H1 (cell line): ENCODE results near the gene TBC1D24. TPM values are rescaled to one million over a fixed set of nuclear protein-coding genes. Genes with fewer than 3 reads are reported as not detected.

Source experiments
- CTCF ChIA-PET: fragments of 300-600 bp; sonication (Branson Sonifier 250); formaldehyde crosslinking; loops from one replicate; lab custom pipeline; 2021; ENCODE audit not compliant: partially characterized antibody; lab: Charles Lee
- POLR2A ChIA-PET: fragments of 300-600 bp; sonication (Branson Sonifier 250); formaldehyde crosslinking; loops from one replicate; lab custom pipeline; 2021; ENCODE audit warnings: inconsistent platforms; ENCODE audit not compliant: partially characterized antibody; lab: Charles Lee
- DNase-seq, 2 experiments: peaks; one replicate each; pipeline versions ENCODE4 v3.0.0 to v3.0.0-alpha.2; 2010 to 2022; ENCODE audit warnings: low spot score in 2 of 2, low read depth in 1 of 2, mixed read lengths in 1 of 2
- FAIRE-seq: peaks from 2 replicates; lab custom pipeline; 2011; peaks lifted over from hg19 to GRCh38; lab: Jason Lieb, UNC
- H2AFZ ChIP-seq: 2 replicates; pipeline ENCODE4 v1.8.1; 2012; ENCODE audit warnings: low read length, inconsistent platforms
- H2AK5ac ChIP-seq: 2 replicates; pipeline ENCODE4 v1.6.1; 2013; ENCODE audit warnings: low read depth, low read length
- H2BK120ac ChIP-seq: replicated peaks from 2 replicates; pipeline ENCODE3; 2013; ENCODE audit warnings: low read depth, low read length, inconsistent platforms
- H2BK12ac ChIP-seq: 2 replicates; pipeline ENCODE4 v1.6.1; 2013; ENCODE audit warnings: low read depth, low read length
- H2BK15ac ChIP-seq: 2 replicates; pipeline ENCODE4 v1.6.1; 2013; ENCODE audit warnings: low read length
- H2BK20ac ChIP-seq: 2 replicates; pipeline ENCODE4 v1.6.1; 2013; ENCODE audit warnings: low read length
- H2BK5ac ChIP-seq: 2 replicates; pipeline ENCODE4 v1.6.1; 2013; ENCODE audit warnings: low read depth, low read length
- H3K14ac ChIP-seq: 2 replicates; pipeline ENCODE4 v1.6.1; 2013; ENCODE audit warnings: inconsistent platforms; ENCODE audit not compliant: insufficient read length
- H3K18ac ChIP-seq: 2 replicates; pipeline ENCODE4 v1.6.1; 2013; ENCODE audit warnings: low read length; ENCODE audit errors: extremely low read depth
- H3K23ac ChIP-seq: 2 replicates; pipeline ENCODE4 v1.6.1; 2013; ENCODE audit warnings: inconsistent platforms; ENCODE audit not compliant: insufficient read length
- H3K23me2 ChIP-seq: 2 replicates; pipeline ENCODE4 v1.6.1; 2013; ENCODE audit warnings: low read depth, low read length
- H3K27ac ChIP-seq: 2 replicates; pipeline ENCODE4 v1.6.1; 2011; ENCODE audit warnings: low read depth, low read length, inconsistent platforms
- H3K27me3 ChIP-seq, 4 experiments: replicated peaks in 1 of 4; 1 replicate in 1 of 4; 2 replicates in 3 of 4; pipeline versions ENCODE4 v1.6.1 to v1.8.1; 2011 to 2013; ENCODE audit warnings: low read length in 3 of 4, mild to moderate bottlenecking in 3 of 4, inconsistent platforms in 2 of 4, mixed read lengths in 2 of 4, moderate library complexity in 1 of 4; ENCODE audit not compliant: control insufficient read depth in 3 of 4, insufficient read depth in 3 of 4; ENCODE audit errors: extremely low read depth in 1 of 4
- H3K36me3 ChIP-seq, 4 experiments: 2 replicates each; pipeline versions ENCODE4 v1.6.1 to v1.8.1; 2011 to 2013; ENCODE audit warnings: mild to moderate bottlenecking in 4 of 4, low read length in 3 of 4, moderate library complexity in 2 of 4, control low read depth in 1 of 4, inconsistent platforms in 1 of 4; ENCODE audit not compliant: insufficient read depth in 4 of 4, control insufficient read depth in 2 of 4
- H3K4ac ChIP-seq: replicated peaks from 2 replicates; pipeline ENCODE3; 2013; ENCODE audit warnings: low read length, low read depth, mixed read lengths, inconsistent platforms; ENCODE audit not compliant: insufficient read length
- H3K4me1 ChIP-seq, 4 experiments: replicated peaks in 1 of 4; 1 replicate in 1 of 4; 2 replicates in 3 of 4; pipeline versions ENCODE4 v1.6.1 to v1.8.1; 2011 to 2013; ENCODE audit warnings: low read length in 3 of 4, inconsistent platforms in 2 of 4, mixed read lengths in 1 of 4; ENCODE audit not compliant: insufficient read depth in 4 of 4, control insufficient read depth in 3 of 4
- H3K4me2 ChIP-seq, 2 experiments: 2 replicates each; pipeline versions ENCODE4 v1.6.1 to v1.8.1; 2011 to 2013; ENCODE audit warnings: low read depth in 2 of 2, low read length in 2 of 2, control low read depth in 1 of 2, inconsistent platforms in 1 of 2, mild to moderate bottlenecking in 1 of 2; ENCODE audit not compliant: insufficient read depth in 1 of 2
- H3K4me3 ChIP-seq, 4 experiments: fragments of 200-600, 300-600 bp in 1 of 4; sonication (generic), shearing (Covaris generic), sonication (Bioruptor Twin) in 1 of 4; 2 replicates each; pipeline versions ENCODE4 v1.5.1 to v1.8.1; 2011 to 2016; ENCODE audit warnings: low read length in 4 of 4, low read depth in 3 of 4, control low read depth in 2 of 4, inconsistent platforms in 2 of 4, mild to moderate bottlenecking in 2 of 4, mixed read lengths in 1 of 4, moderate library complexity in 1 of 4; ENCODE audit not compliant: insufficient read depth in 2 of 4; ENCODE audit errors: extremely low read depth in 1 of 4
- H3K56ac ChIP-seq: replicated peaks from 2 replicates; pipeline ENCODE3; 2013; ENCODE audit warnings: low read depth, mild to moderate bottlenecking, mixed read lengths, low read length, inconsistent platforms; ENCODE audit not compliant: insufficient read length
- H3K79me1 ChIP-seq: 2 replicates; pipeline ENCODE4 v1.6.1; 2013; ENCODE audit warnings: low read depth, low read length, control low read depth
- H3K79me2 ChIP-seq, 2 experiments: 2 replicates each; pipeline versions ENCODE4 v1.6.1 to v1.8.1; 2012 to 2013; ENCODE audit warnings: low read length in 2 of 2, mild to moderate bottlenecking in 2 of 2, inconsistent platforms in 1 of 2; ENCODE audit not compliant: insufficient read depth in 2 of 2, control insufficient read depth in 1 of 2
- H3K9ac ChIP-seq, 4 experiments: replicated peaks in 1 of 4; 1 replicate in 1 of 4; 2 replicates in 3 of 4; pipeline versions ENCODE4 v1.6.1 to v1.8.1; 2011 to 2013; ENCODE audit warnings: low read depth in 3 of 4, low read length in 3 of 4, control low read depth in 2 of 4, mild to moderate bottlenecking in 2 of 4, moderate library complexity in 2 of 4, inconsistent platforms in 1 of 4; ENCODE audit errors: extremely low read depth in 1 of 4
- H3K9me3 ChIP-seq, 2 experiments: 2 replicates each; pipeline versions ENCODE4 v1.6.1 to v1.8.1; 2012 to 2013; ENCODE audit warnings: mild to moderate bottlenecking in 2 of 2, moderate library complexity in 2 of 2, control low read depth in 1 of 2, inconsistent platforms in 1 of 2, low read depth in 1 of 2, low read length in 1 of 2, mixed read lengths in 1 of 2; ENCODE audit not compliant: insufficient read depth in 2 of 2
- H4K20me1 ChIP-seq, 2 experiments: replicated peaks in 1 of 2; 2 replicates each; pipeline versions ENCODE3 to v1.8.1; 2011 to 2013; ENCODE audit warnings: inconsistent platforms in 2 of 2, low read length in 2 of 2, mild to moderate bottlenecking in 1 of 2; ENCODE audit not compliant: insufficient read depth in 2 of 2, control insufficient read depth in 1 of 2
- H4K5ac ChIP-seq: 2 replicates; pipeline ENCODE4 v1.6.1; 2013; ENCODE audit warnings: low read length, low read depth, mixed read lengths, inconsistent platforms; ENCODE audit not compliant: insufficient read length
- H4K8ac ChIP-seq: 2 replicates; pipeline ENCODE4 v1.8.0; 2013; ENCODE audit warnings: mild to moderate bottlenecking, moderate library complexity, low read length, inconsistent platforms; ENCODE audit not compliant: insufficient read depth; ENCODE audit errors: extremely low read depth
- H4K91ac ChIP-seq: replicated peaks from 2 replicates; pipeline ENCODE3; 2013; ENCODE audit warnings: low read length, mixed read lengths, inconsistent platforms; ENCODE audit not compliant: insufficient read length
- FOSL1 ChIP-seq: IDR thresholded peaks from 2 replicates; pipeline ENCODE4 v1.6.1; 2011; ENCODE audit warnings: mild to moderate bottlenecking, low read depth, low read length, moderate library complexity; ENCODE audit not compliant: insufficient read depth
- MAFK ChIP-seq: IDR thresholded peaks from 2 replicates; pipeline ENCODE4 v1.6.1; 2012; ENCODE audit warnings: low read depth, mild to moderate bottlenecking, improper control_type of control experiment, low read length
- POLR2AphosphoS5 ChIP-seq: IDR thresholded peaks from 2 replicates; pipeline ENCODE4 v1.6.1; 2011; ENCODE audit warnings: low read depth, low read length
- RNF2 ChIP-seq: fragments of 200-900, 300-1000 bp; sonication (generic); IDR thresholded peaks from 2 replicates; pipeline ENCODE4 v1.7.1; 2016; ENCODE audit warnings: borderline replicate concordance, low read depth, mild to moderate bottlenecking, antibody characterized with exemption, low read length; ENCODE audit not compliant: poor library complexity, severe bottlenecking; ENCODE audit errors: missing control alignments
- SIN3A ChIP-seq, 2 experiments: IDR thresholded peaks in 1 of 2; conservative IDR thresholded peaks in 1 of 2; 2 replicates each; pipeline ENCODE4 v1.6.1; 2011 to 2012; ENCODE audit warnings: low read length in 2 of 2, improper control_type of control experiment in 1 of 2, low read depth in 1 of 2, mild to moderate bottlenecking in 1 of 2
- SP1 ChIP-seq: IDR thresholded peaks from 2 replicates; pipeline ENCODE4 v1.6.1; 2011; ENCODE audit warnings: low read depth, low read length
- SP4 ChIP-seq: IDR thresholded peaks from 2 replicates; pipeline ENCODE4 v1.6.1; 2012; ENCODE audit warnings: low read length, inconsistent platforms
- TCF12 ChIP-seq: IDR thresholded peaks from 2 replicates; pipeline ENCODE4 v1.6.1; 2011; ENCODE audit warnings: low read depth, mild to moderate bottlenecking, low read length
- WGBS, 2 experiments: shearing (Covaris generic) in 1 of 2; methylation state at CpG; one replicate each; pipeline versions ENCODE4 v1.1.6 to v1.1.7; 2013 to 2015; ENCODE audit warnings: low lambda C conversion rate in 2 of 2, mixed read lengths in 2 of 2, inconsistent platforms in 1 of 2, low coverage in 1 of 2, missing lambda C conversion rate in 1 of 2; ENCODE audit not compliant: insufficient replicate concordance in 2 of 2, insufficient coverage in 1 of 2, insufficient read length in 1 of 2; ENCODE audit errors: extremely low coverage in 1 of 2, missing lambda C conversion rate in 1 of 2; 5-methylcytosine and 5-hydroxymethylcytosine counted together
- polyA plus RNA-seq, 7 experiments: library from polyadenylated mRNA; depleted of rRNA in 3 of 7; stranded (reverse) in 5 of 7; unstranded in 2 of 7; fragments of >200 nt in 5 of 7; fragments of 200-250 nt in 2 of 7; gene quantifications; 1 replicate in 5 of 7; 2 replicates in 1 of 7; 4 replicates in 1 of 7; pipeline versions ENCODE4 v1.2.1 to v1.2.3, GENCODE V29; 2011 to 2013; ENCODE audit warnings: missing spikeins in 2 of 7, mixed read lengths in 2 of 7
- total RNA-seq: library from RNA; stranded (reverse); fragmentation: NEBNext Ultra II Directional; extraction: Animal tissue kit (Norgen Biotek cat#: 25700); gene quantifications from 2 replicates; pipeline ENCODE4 v1.2.1, GENCODE V29; 2021
- TF ChIP-seq, protein P1 (sequence below): IDR thresholded peaks from 2 replicates; pipeline ENCODE4 v1.6.1; 2012; ENCODE audit warnings: inconsistent platforms

TBC1D24 gene
- total and polyA plus RNA-seq, 2 of the 8 experiments (the other 6 are each of a cell fraction or from before 2014, with no cell fraction given), result 8.7 to 21.5 TPM

DNA sequence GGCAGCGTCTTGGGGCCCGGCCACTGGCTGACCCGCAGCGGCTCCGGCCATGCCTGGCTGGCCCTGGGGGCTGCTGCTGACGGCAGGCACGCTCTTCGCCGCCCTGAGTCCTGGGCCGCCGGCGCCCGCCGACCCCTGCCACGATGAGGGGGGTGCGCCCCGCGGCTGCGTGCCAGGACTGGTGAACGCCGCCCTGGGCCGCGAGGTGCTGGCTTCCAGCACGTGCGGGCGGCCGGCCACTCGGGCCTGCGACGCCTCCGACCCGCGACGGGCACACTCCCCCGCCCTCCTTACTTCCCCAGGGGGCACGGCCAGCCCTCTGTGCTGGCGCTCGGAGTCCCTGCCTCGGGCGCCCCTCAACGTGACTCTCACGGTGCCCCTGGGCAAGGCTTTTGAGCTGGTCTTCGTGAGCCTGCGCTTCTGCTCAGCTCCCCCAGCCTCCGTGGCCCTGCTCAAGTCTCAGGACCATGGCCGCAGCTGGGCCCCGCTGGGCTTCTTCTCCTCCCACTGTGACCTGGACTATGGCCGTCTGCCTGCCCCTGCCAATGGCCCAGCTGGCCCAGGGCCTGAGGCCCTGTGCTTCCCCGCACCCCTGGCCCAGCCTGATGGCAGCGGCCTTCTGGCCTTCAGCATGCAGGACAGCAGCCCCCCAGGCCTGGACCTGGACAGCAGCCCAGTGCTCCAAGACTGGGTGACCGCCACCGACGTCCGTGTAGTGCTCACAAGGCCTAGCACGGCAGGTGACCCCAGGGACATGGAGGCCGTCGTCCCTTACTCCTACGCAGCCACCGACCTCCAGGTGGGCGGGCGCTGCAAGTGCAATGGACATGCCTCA, 3.1 kb upstream of the TBC1D24 start:
- H4K8ac ChIP-seq, result peak overlapping the region; percentile 16; the same call in 1 of the 2 replicates
- H2BK20ac ChIP-seq, result 0 out of 2 replicates have a peak overlapping the region, but pooled peaks have one; percentile 3
- peak overlapping the region; percentile 74 for H4K91ac ChIP-seq
- peaks cover 2 to 17% of the 10 kb centered on the region in 2 experiments for H4K20me1 ChIP-seq
- peak overlapping the region; percentile 53; the same call in 1 of the 2 replicates for H2BK12ac ChIP-seq
- FAIRE-seq (no peak), DNase-seq (peak in 1 of 2 experiments; percentile 65)
- H3K27ac ChIP-seq, result no peak overlapping the region
- H2BK120ac ChIP-seq, result no peak overlapping the region
- H3K4me2 ChIP-seq, result peak overlapping the region; percentile 53 to 75
- no peak overlapping the region for H3K56ac ChIP-seq
- H2BK5ac ChIP-seq, result no peak overlapping the region
- no peak overlapping the region for H2AK5ac ChIP-seq
- peaks cover 31% of the 10 kb centered on the region; the same call in 1 of the 2 replicates for H3K23me2 ChIP-seq
- H2BK15ac ChIP-seq, result peak overlapping the region; percentile 48; the same call in 1 of the 2 replicates
- peak overlapping the region; percentile 6; the same call in 1 of the 2 replicates for H3K18ac ChIP-seq
- ChIA-PET CTCF (interaction anchor here (0.7 to 4.0 kb wide), 4 partner anchors 11 to 35 kb away, joined by 3 to 15 read pairs (median 5); partner anchors contain the start of gene TEDC2), POLR2A (interaction anchor here (0.9 to 3.5 kb wide), 5 partner anchors 12 to 317 kb away, joined by 3 to 20 read pairs (median 6); partner anchors contain the start of genes AMDHD2, TEDC2 and TRAF7)
- no peaks in the 10 kb centered on the region for H3K9me3 ChIP-seq
- peaks cover 0 to 46% (median 31%) of the 10 kb centered on the region in 4 experiments; a peak in 6 of 7 replicates for H3K4me1 ChIP-seq
- H3K4me3 ChIP-seq, result peak overlapping the region; percentile 23 to 56 (median 28)
- no peak overlapping the region for H3K14ac ChIP-seq
- H3K79me1 ChIP-seq, result peaks cover 5% of the 10 kb centered on the region; the same call in 1 of the 2 replicates
- H4K5ac ChIP-seq, result no peak overlapping the region
- H3K79me2 ChIP-seq, result 0 out of 4 replicates have a peak, but pooled peaks cover 0 to 2% of the 10 kb centered on the region in 2 experiments
- no peaks in the 10 kb centered on the region for H3K36me3 ChIP-seq
- peaks cover 24 to 72% (median 58%) of the 10 kb centered on the region in 4 experiments for H3K27me3 ChIP-seq
- no peak overlapping the region for H3K23ac ChIP-seq
- no peak overlapping the region for H2AFZ ChIP-seq
- no peak overlapping the region for H3K9ac ChIP-seq
- WGBS, 2 experiments, result 42% methylated on average over 60 of the region's 61 CpGs; no CpG with 5 or more reads in 1 of the 2 experiments
- peak overlapping the region; percentile 69 for H3K4ac ChIP-seq
- TF ChIP-seq, protein P1, sequence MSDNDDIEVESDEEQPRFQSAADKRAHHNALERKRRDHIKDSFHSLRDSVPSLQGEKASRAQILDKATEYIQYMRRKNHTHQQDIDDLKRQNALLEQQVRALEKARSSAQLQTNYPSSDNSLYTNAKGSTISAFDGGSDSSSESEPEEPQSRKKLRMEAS, result peak; percentile 96
- no peak for TF ChIP-seq SIN3A (conservative IDR thresholded peaks at IDR 0.05 in 1 of 2, IDR thresholded peaks at IDR 0.05 in 1 of 2; ENCODE audit: low read depth in 1 of 2, low read length in 2 of 2)
- TF ChIP-seq MAFK, result no peak
- TF ChIP-seq SP4, result no peak
- no peak for TF ChIP-seq TCF12
- no peak for TF ChIP-seq SP1
- TF ChIP-seq RNF2, result peak; percentile 44
- TF ChIP-seq FOSL1, result no peak
- no peak for TF ChIP-seq POLR2AphosphoS5
